Measurements from ENCODE around the gene PCNT.

Gene PCNT

DNA sequence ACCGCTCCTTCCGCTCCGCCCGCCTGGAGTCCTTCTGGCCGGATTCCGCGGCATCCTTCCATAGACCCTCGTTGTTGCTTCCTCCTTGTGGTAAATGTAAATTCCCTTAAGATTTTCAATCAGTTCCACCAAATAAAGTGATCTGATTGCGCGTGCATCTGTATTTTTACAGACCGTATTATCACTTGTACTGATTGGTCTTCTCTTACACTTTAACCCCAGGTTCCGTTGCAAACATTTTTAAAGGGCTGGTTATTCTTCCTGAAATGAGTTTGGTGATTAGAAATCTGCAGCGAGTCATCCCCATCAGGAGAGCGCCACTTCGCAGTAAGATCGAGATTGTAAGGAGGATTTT is 37.3 kb upstream of the PCNT start:
- Histone ChIP-seq H3K36me3 (ENCODE audit: control insufficient read depth, low read length) (peaks cover 56% of the 10 kb centered on the region), H4K20me1 (ENCODE audit: control insufficient read depth, insufficient read depth, low read depth, low read length) (0 out of 2 replicates have a peak, but pooled peaks cover 5% of the 10 kb centered on the region), H3F3A (ENCODE audit: control insufficient read depth, insufficient read depth) (peaks cover 5% of the 10 kb centered on the region; the same call in 1 of the 2 replicates), H3K4me3 (ENCODE audit: low read length) (peak overlapping the region; percentile 96), H3K9me3 (ENCODE audit: control insufficient read depth, insufficient read depth, low read length) (no peaks in the 10 kb centered on the region; the same call in 1 of the 2 replicates), H3K79me2 (ENCODE audit: control insufficient read depth, low read length) (peaks cover 78% of the 10 kb centered on the region), H3K27me3 (ENCODE audit: control insufficient read depth, low read length) (no peaks in the 10 kb centered on the region), H3K27ac (ENCODE audit: low read depth, low read length) (peak overlapping the region; percentile 84), H3K9me2 (replicated peaks; ENCODE audit: control insufficient read depth, low read length) (no peaks in the 10 kb centered on the region), H3K4me2 (ENCODE audit: low read length) (peak overlapping the region; percentile 81), H3K4me1 (ENCODE audit: control insufficient read depth, low read length) (peaks cover 49% of the 10 kb centered on the region)
- TF ChIP-seq, protein P1, sequence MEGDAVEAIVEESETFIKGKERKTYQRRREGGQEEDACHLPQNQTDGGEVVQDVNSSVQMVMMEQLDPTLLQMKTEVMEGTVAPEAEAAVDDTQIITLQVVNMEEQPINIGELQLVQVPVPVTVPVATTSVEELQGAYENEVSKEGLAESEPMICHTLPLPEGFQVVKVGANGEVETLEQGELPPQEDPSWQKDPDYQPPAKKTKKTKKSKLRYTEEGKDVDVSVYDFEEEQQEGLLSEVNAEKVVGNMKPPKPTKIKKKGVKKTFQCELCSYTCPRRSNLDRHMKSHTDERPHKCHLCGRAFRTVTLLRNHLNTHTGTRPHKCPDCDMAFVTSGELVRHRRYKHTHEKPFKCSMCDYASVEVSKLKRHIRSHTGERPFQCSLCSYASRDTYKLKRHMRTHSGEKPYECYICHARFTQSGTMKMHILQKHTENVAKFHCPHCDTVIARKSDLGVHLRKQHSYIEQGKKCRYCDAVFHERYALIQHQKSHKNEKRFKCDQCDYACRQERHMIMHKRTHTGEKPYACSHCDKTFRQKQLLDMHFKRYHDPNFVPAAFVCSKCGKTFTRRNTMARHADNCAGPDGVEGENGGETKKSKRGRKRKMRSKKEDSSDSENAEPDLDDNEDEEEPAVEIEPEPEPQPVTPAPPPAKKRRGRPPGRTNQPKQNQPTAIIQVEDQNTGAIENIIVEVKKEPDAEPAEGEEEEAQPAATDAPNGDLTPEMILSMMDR (IDR thresholded peaks at IDR 0.05; ENCODE audit: low read depth, low read length, poor library complexity, severe bottlenecking), result no peak
- no peak for TF ChIP-seq EZH2phosphoT487 (IDR thresholded peaks at IDR 0.05; ENCODE audit: borderline replicate concordance, low read length)

DNA sequence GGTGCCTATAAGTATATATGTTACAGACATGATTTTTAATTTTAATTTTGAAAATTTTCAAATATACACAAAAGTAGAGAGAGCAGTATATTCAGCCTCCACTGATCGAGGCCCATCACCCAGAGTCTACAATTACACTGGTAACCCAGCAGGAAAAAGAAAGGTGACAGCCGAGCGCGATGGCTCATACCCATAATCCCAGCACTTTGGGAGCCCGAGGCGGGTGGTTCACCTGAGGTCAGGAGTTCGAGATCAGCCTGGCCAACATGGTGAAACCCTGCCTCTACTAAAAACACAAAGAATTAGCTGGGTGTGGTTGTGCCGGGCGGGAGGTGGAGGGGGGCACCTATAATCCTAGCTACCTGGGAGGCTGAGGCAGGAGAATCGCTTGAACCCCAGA is 36.4 kb upstream of the PCNT start:
- peaks cover 49% of the 10 kb centered on the region for H3K4me1 ChIP-seq (ENCODE audit: control insufficient read depth, low read length)
- H3K9me2 ChIP-seq (replicated peaks; ENCODE audit: control insufficient read depth, low read length), result no peaks in the 10 kb centered on the region
- no peaks in the 10 kb centered on the region for H3K27me3 ChIP-seq (ENCODE audit: control insufficient read depth, low read length)
- H4K20me1 ChIP-seq (ENCODE audit: control insufficient read depth, insufficient read depth, low read depth, low read length), result 0 out of 2 replicates have a peak, but pooled peaks cover 5% of the 10 kb centered on the region
- peaks cover 69% of the 10 kb centered on the region for H3K79me2 ChIP-seq (ENCODE audit: control insufficient read depth, low read length)
- peak overlapping the region; percentile 81 for H3K4me2 ChIP-seq (ENCODE audit: low read length)
- H3K4me3 ChIP-seq (ENCODE audit: low read length), result peak overlapping the region; percentile 96
- H3F3A ChIP-seq (ENCODE audit: control insufficient read depth, insufficient read depth), result peaks cover 5% of the 10 kb centered on the region; the same call in 1 of the 2 replicates
- H3K9me3 ChIP-seq (ENCODE audit: control insufficient read depth, insufficient read depth, low read length), result no peaks in the 10 kb centered on the region; the same call in 1 of the 2 replicates
- H3K27ac ChIP-seq (ENCODE audit: low read depth, low read length), result peak overlapping the region; percentile 84
- TF ChIP-seq, protein P1 (IDR thresholded peaks at IDR 0.05; ENCODE audit: low read depth, low read length, poor library complexity, severe bottlenecking), result no peak
- TF ChIP-seq EZH2phosphoT487 (IDR thresholded peaks at IDR 0.05; ENCODE audit: borderline replicate concordance, low read length), result no peak
- peaks cover 57% of the 10 kb centered on the region for H3K36me3 ChIP-seq (ENCODE audit: control insufficient read depth, low read length)

DNA sequence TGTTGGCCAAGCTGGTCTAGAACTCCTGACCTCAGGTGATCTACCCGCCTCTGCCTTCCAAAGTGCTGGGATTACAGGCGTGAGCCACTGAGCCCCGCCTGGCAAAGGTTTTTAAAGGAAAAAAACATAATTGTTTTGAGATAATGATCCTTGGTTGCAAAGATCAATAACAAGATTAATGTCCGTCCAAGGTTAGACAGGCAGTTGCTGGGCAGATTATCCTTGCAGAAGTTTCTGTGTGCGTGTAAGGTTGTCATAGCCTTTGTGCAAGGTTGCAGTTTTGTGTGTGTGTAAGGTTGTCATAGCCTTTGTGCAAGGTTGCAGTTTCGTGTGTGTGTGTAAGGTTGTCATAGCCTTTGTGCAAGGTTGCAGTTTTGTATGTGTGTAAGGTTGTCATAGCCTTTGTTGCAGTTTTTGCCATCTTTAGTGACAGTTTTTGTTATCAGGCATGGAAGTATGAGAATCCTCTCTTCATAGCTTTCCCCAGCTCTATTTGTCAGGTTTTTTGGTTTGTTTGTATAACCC is 34.2 kb upstream of the PCNT start:
- H3K36me3 ChIP-seq (ENCODE audit: control insufficient read depth, low read length), result peaks cover 37% of the 10 kb centered on the region
- no peaks in the 10 kb centered on the region; the same call in 1 of the 2 replicates for H3K9me3 ChIP-seq (ENCODE audit: control insufficient read depth, insufficient read depth, low read length)
- H3K4me3 ChIP-seq (ENCODE audit: low read length), result no peak overlapping the region
- H3F3A ChIP-seq (ENCODE audit: control insufficient read depth, insufficient read depth), result peaks cover 5% of the 10 kb centered on the region; the same call in 1 of the 2 replicates
- H4K20me1 ChIP-seq (ENCODE audit: control insufficient read depth, insufficient read depth, low read depth, low read length), result no peaks in the 10 kb centered on the region
- no peak for TF ChIP-seq EZH2phosphoT487 (IDR thresholded peaks at IDR 0.05; ENCODE audit: borderline replicate concordance, low read length)
- TF ChIP-seq, protein P1 (IDR thresholded peaks at IDR 0.05; ENCODE audit: low read depth, low read length, poor library complexity, severe bottlenecking), result no peak
- H3K9me2 ChIP-seq (replicated peaks; ENCODE audit: control insufficient read depth, low read length), result no peaks in the 10 kb centered on the region
- peaks cover 30% of the 10 kb centered on the region for H3K4me1 ChIP-seq (ENCODE audit: control insufficient read depth, low read length)
- no peak overlapping the region for H3K27ac ChIP-seq (ENCODE audit: low read depth, low read length)
- peak overlapping the region; percentile 29; the same call in 1 of the 2 replicates for H3K4me2 ChIP-seq (ENCODE audit: low read length)
- H3K79me2 ChIP-seq (ENCODE audit: control insufficient read depth, low read length), result peaks cover 48% of the 10 kb centered on the region
- no peaks in the 10 kb centered on the region for H3K27me3 ChIP-seq (ENCODE audit: control insufficient read depth, low read length)

Data from DOHH2 (cell line).